GM19455 (cell line): ENCODE data around the gene ZMAT2.
A peak's percentile ranks its signal among the peaks of the same experiment; 100 is the strongest.
"Not testable (repeated sequence)": the region's sequence is repeated elsewhere in the genome, so short reads cannot be mapped to it uniquely, and the experiment has no call there.

Source experiments
- ATAC-seq: cut with Tn5 transposase; IDR thresholded peaks from one replicate; pipeline ENCODE4 v1.9.1; 2021; ENCODE audit not compliant: unreplicated experiment

ZMAT2 gene, protein sequence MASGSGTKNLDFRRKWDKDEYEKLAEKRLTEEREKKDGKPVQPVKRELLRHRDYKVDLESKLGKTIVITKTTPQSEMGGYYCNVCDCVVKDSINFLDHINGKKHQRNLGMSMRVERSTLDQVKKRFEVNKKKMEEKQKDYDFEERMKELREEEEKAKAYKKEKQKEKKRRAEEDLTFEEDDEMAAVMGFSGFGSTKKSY

DNA sequence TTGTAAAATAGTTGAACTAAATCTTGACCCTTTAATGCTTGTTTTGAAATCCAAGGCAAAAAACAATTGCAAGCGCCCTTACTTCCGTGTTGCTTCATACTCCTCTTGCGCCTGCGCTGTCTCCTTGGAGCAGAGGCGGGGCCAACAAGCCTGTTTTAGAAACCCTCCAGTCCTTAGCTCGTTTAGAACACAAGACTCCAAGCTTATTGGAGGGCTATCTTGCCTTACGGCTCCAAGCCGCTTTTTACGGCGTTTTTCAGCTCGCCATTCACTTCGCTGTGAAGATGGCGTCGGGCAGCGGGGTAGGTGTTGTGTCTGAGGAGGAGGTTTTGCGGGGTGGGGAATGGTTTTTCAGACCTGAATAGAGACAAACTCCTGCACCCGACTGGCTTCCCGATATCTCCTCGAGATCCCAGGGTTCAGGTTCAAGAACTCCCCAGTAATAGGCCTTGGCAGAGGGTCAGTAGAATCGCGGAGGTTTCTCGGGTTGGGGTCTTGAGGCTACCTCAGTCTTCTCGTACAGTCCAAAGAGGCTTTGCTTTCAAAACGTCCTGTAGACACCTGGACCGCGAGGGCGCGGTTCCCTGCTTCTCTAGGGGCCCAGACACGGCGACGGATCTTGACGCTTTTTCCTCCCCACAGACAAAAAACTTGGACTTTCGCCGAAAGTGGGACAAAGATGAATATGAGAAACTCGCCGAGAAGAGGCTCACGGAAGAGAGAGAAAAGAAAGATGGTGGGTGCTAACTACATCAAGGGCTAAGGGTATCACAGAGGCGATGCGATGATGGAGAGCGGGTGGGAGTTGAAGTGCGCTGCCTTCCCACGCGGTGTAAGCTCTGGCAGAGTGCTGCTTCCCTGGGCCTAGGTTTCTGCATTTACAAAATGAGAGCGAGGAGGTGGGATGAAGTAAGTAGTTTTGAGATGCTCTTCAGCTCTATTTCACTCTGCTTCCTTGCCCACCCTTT lies at the start of gene ZMAT2:
Gene ZMAT2 (plus strand): TSS at position 271 of the 968 bp plus-strand sequence. CDS start 14 bp downstream, at position 285.
- peak; percentile 94 for ATAC-seq

DNA sequence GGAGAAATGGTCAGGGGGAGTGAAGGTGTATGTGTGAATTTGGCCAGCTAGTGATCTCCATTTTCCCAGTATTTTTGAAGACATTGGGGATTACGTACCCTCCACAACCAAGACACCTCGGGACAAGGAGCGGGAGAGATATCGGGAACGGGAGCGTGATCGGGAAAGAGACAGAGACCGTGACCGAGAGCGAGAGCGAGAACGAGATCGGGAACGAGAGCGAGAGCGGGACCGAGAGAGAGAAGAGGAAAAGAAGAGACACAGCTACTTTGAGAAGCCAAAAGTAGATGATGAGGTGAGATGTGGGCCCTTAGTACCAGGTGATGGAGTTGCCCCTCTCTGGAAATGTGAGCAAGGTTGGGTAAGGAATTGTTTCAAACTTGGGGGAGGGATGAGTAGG lies 41.4 kb upstream of the ZMAT2 start:
- ATAC-seq, result no peak

DNA sequence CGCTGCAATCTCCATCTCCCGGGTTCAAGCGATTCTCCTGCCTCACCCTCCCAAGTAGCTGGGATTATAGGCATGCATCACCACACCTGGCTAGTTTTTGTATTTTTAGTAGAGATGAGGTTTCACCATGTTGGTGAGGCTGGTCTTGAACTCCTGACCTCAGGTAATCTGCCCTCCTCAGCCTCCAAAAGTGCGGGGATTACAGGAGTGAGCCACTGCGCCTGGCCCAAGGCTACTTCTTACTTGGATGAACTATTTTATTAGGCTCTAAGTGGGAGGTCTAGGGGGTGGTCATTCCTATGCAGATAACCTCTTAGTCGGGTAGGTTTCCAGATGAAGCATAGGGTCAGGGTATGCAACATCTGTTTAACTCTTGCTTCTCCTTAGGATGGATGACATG lies 39.9 kb upstream of the ZMAT2 start:
- not testable (repeated sequence) for ATAC-seq

DNA sequence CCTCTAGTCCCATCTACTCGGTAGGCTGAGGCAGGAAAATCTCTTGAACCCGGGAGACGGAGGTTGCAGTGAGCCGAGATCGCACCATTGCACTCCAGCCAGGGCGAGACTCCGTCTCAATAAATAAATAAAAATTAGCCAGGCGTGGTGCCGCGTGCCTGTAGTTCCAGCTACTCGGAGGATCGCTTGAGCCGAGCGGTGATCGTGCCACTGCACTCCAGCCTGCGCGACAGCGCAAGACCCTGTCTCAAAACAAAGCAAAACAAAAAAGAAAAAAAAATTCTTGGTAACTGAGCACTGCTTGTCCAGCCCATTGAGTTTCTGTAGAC lies 36.3 kb upstream of the ZMAT2 start:
- ATAC-seq, result no peak

DNA sequence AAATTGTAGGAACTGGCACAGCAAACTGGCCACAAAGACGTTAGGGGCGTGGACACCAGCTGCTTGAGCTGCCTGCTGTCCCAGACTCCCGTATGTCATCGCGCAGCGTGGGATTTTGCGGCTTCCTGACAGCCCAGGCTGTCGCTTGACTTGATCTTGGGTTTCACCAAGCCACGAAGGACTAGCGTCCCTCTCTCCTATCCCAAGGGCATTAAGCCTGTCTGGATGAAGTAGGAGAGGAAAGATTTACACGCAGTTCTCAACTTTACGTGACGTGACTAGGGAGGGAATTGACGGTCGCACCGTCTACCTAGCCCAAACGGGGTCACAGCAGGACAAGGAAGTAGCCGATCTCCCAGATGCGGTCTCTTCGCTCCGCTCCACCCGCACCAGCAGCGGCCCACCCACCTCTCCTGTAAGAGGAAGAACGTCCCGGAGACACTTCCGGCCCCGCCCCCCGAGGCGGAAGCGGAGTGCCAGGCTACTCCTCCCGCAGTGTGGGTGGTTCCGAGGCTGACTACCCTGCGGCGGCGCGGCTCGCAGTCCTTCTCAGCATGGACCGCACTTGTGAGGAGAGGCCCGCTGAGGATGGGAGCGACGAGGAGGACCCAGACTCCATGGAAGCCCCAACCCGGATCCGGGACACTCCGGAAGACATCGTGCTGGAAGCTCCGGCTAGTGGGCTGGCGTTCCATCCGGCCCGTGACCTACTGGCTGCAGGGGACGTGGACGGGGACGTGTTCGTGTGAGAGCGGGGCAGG lies 35.7 kb upstream of the ZMAT2 start, which contains the start of gene WDR55:
Gene WDR55 (plus strand): TSS at position 546 of the 761 bp plus-strand sequence. CDS start 9 bp downstream, at position 555.
- peak; percentile 97 for ATAC-seq

DNA sequence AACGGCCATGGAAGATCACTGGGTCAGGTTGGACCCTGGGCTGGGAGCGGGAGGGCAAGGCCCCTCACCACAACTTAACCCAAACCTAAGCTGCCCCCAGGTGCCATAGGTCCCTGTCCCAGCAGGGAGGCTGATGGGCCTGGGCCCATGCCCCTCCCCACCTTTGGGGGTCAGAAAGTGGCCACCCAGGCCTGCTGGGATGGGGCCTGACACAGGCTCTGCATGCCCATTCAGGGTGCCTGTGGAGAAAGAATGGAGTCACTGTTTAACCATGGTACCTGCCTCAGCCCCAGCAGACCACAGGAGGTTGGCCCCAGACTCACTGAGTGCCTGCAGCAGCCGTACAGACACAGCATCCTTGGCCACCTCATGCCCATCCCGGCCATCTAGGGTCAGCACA lies 29.2 kb upstream of the ZMAT2 start:
- ATAC-seq, result not testable (repeated sequence)

DNA sequence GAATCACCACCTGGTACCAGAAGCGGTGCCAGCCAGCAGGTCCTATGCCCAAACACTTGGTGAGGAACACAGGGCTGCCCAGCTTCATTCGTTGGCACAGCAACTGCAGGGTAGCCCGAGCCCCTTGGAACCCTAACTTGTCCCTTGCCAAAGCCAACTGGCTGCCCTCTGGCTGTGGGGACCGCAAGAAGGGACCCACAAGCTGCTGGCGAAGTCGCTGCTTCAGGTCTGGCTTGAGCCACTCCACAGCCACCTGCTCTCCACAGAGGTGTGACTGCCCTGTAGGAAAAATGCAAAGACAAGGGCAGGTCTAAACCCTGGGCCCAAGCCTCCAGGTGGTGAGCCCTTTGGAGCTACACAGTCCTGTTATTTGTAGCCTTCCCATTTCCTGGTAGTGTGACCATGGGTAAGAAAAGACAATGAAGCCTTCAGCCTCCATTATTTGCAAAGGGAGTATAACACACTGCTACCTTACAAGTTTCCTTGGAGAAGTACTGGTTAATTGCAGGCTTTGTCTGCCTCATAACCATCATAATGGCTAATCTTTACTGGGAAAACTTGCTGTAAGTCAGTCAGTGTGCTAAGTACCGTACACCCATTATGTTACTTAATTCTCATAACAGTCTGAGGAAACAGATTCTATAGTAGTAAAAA lies 28.6 kb upstream of the ZMAT2 start:
- ATAC-seq, result no peak

DNA sequence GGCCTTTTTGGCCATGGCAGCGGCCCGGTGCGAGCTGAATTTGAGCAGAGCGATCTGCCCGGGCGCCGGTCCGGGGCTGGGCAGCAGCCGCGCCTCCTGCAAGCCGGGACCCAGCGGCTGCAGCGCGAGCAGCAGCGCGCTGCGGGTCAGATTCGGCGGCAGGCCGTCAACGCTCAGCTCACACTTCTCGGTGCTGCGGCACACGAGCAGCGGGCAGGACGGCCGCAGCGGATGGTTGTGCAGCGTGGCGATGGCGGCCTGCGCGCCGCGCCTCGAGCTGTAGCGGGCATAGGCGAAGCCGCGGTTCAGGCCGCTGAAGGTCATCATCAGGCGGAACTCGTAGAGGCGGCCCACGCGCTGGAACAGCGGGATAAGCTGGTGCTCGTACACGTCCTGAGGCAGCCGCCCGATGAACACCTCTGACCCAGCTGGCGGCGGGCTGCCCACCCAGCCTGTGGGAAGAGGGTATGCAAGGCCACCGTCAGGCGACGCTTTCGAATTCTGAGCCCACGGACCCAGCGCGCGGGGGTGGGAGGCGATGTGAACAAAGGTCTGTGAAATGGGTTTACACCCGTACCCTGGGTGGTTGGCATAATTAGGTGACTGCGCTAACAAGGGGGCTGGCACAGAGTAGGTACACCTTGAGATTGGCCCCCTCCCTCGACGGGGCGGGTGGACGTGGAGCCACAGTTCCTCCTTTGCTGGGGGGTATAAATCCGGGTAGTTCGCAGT lies 27.6 kb upstream of the ZMAT2 start:
- no peak for ATAC-seq

DNA sequence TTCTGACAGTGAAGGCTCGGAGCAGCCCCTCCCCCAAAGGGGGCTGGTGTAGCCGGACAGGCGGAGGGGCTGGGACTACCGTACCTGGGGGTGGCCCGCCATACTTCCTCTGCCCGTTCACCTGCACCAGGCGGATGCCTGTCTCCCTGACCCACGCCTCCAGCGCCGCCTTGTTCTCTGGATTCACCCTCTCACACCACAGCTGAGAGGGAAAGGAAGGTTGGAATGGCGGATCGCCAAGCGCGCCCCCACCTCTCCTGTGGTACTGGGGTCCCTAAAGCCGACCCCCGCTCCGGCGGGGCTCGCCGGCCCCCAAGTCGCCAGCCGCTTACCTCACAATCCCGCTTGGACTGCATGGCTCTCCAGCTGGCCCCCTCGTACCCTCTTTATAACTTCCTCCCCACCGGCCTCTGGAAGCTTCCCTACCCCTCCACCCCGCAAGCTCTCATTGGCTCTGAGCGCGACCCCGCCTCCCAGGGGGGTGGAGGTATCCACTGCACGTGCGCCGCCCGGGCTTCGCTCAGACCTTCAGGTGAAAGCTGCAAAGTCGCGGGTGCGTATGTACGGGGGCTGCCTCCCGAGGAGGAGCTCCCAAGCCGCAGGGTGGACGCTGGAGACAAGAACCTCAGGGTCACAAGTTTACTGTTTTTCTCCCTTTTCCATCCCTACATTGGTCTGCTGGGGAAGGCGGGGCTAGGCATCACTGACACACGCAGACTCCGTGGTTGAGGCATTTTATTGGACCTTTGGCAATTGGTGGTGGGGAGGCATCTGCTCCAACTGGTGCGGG lies 26.9 kb upstream of the ZMAT2 start, which contains the start of gene DND1:
Gene DND1 (minus strand): TSS at position 390 of the 790 bp plus-strand sequence. CDS start 34 bp downstream, at position 356.
- ATAC-seq, result no peak

DNA sequence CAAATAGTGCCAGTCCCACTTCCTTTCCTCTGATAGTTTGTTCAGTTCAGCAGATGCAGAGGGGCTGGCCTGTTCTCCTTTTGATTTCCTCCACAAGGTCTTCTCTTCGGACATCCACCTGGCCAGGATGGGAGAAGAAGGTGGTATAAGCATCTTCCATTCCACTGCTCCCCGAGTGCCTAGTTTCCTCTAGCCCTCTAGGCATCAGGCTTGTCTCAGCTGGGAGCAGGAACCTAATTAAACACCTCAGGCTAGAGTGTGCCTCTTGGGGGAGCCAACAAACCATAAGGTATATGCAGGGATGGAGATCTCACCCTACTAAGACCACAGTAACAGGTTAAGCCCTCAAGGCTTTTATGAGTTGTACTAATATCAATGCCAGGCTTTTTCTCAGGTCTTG lies 26.0 kb upstream of the ZMAT2 start:
- no peak for ATAC-seq

DNA sequence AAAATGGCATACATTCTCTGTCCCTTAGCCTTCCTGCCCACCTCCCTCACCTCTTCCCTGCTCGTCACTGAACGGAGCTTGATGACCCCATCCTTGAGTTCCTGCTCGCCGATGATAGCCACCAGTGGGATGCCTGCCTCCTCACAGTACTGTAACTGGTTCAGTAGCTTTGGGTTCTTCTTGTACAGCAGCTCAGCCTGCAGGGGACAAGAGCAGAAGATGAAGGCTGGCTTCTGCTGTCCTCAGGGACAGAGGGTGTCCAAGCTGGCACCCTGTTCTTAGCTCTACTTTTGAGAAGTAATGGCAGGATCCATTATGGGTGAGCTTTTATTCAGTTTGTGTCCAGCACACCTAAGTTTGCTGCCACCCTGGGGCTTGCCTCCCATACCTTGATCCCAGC lies 25.6 kb upstream of the ZMAT2 start:
- ATAC-seq, result no peak

DNA sequence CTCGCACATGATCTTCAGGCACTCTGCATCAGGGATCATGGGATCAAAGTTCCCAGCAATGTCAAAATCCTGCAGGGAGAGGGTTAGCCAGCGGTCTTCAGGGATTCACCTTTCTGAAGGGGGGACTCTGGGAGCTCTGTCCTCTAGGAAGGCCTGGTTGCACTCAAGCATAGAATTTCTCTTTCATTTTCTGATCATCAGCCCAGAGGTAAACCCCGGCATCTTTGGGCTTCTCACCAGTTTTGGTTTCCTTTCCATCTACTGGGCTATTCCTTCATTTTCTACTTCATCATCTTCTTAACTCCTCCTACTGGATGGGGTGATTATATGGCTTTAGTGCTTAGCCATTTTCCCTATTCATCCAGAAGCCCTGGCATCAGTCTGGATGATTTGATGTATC lies 22.3 kb upstream of the ZMAT2 start:
- no peak for ATAC-seq

DNA sequence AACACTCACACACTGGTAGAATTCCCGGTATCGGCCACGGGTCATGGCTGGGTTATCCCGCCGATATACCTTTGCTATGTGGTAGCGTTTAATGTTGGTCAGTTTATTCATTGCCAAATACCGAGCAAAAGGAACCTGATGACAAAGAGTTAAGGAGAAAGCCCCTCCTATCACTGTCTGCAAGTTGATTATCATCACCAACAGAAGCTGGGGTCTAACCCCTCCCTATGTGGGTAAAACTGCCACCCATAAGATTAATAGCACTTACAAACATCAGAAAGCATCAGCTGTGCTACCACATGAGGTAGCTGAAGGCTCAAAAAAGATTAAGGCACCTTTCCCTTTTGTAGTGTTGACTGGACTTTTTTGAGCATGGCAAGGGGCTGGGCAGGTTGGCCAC lies 21.3 kb upstream of the ZMAT2 start:
- no peak for ATAC-seq

DNA sequence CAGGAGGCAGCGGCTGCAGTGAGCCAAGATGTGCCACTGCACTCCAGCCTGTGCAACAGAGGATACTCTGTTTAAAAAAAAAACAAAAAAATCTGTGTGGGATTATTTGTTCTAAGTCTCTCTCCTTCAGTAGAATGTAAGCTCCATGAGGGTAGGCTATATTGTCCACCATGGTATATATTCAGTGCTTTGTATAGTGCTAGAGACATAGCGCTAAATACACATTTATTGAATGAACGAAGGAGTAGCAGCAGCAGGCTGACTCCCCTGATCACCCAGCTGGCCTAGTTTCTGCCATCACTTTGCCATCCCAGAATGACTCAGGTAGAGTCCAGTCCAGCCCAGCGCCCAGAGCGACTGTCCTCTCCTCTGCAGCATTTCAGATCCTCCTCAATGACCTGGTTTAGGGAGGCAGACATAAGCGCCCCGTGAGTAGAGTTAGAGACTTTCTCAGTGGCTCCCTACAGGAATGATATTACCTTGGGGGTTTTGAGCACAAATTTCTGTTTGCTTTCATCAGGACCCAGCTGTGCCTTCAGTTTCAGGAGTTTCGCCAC lies 9.8 kb upstream of the ZMAT2 start:
- no peak for ATAC-seq

DNA sequence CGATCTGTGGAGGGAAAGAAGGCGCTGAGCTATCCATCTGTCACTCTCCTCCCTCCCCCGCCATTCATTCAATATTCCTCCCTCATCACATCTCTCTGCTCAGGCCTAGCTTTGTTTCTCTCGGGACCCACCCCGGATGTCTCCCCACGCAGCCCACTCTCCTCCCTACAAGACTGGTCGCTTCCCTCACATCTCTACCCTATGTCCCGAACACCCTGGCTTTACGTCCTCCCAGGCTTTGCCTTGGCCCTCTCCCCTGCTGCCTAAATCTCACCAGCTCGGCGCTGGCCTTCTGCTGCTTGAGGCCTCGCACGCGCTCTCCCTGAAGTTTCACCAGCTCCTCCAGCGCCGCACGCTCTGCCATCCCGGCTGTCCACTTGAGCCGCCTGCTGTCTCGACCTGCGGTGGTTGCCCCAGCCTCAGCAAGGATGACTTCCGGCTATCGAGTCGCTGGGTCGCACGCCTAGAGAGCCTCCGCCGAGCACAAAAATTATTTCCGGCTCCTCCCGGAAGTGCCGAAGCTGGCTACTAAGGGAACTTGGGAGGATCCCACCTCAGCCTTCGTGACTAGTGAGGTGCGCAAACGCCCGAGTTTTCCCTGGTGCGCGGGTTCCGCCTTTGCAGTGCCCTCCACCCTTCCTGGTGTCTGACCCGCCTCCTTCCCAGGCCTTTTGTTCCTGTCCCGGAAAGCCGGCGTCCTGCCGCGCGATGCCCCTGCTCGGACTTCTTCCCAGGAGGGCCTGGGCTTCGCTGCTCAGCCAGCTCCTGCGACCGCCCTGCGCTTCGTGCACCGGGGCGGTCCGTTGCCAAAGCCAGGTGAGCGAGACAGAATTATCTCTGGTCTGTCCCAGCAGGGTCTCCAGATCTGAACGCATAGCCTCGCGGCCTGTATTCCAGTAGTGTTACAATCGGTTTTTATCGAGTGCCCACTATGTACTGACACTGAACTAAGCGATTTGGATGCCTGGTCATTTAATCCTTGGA lies 9.0 kb upstream of the ZMAT2 start, which contains the start of the genes HARS1 and HARS2:
Gene HARS1 (minus strand): TSS at position 430 of the 984 bp plus-strand sequence. CDS start 66 bp downstream, at position 364.
Gene HARS2 (plus strand): TSS at position 515 of the 984 bp plus-strand sequence. CDS start 194 bp downstream, at position 709.
- peak; percentile 99 for ATAC-seq

DNA sequence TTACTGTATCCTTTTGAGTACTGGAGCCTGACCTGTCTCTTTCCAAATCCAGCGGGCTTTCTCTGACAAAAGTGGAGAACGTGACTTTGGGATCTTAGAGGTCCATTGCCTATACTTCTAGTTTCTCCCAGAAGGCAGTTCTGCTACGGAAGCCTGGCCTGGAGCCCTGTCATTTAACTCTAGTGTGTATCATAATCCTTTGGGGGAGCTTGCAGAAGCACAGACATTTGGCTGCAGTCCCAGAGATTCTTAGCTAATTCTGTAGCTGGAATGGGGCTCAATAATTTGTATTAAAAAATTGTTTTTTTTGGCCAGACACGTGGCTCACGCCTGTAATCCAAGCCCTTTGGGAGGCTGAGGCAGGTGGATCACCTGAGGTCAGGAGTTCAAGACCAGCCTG lies 6.0 kb upstream of the ZMAT2 start:
- no peak for ATAC-seq

DNA sequence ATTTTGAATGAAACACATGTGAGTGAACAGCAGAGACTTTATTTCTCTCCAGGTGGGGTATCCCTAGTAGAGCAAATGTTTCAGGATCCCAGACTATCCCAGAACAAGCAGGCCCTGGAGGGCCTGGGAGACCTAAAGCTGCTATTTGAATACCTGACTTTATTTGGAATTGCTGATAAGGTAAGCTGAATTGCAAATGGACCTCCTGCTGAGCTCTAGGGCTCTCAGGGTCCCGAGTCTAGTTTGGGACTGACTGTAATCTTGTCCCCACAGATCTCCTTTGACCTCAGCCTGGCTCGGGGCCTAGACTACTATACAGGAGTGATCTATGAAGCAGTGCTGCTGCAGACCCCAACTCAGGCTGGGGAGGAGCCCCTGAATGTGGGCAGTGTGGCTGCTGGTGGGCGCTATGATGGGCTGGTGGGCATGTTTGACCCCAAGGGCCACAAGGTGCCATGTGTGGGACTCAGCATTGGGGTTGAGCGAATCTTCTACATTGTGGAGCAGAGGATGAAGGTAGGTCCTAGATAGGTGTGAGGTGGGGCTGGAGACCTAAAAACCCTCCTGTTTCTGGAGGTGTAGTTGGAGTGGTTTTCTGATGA lies 3.3 kb upstream of the ZMAT2 start:
- no peak for ATAC-seq
